Ishikawa (cell line): ENCODE data around the gene TEAD1.

Experiments used
- EGR1 ChIP-seq: IDR thresholded peaks from 2 replicates; pipeline ENCODE4 v1.6.1; 2012
- FOXM1 ChIP-seq: IDR thresholded peaks from 2 replicates; pipeline ENCODE4 v1.6.1; 2012; ENCODE audit warnings: low read depth, borderline replicate concordance
- NFIC ChIP-seq: IDR thresholded peaks from 2 replicates; pipeline ENCODE4 v1.6.1; 2012
- RAD21 ChIP-seq: IDR thresholded peaks from 2 replicates; pipeline ENCODE4 v1.6.1; 2012; ENCODE audit warnings: low read depth
- TAF1 ChIP-seq: IDR thresholded peaks from 2 replicates; pipeline ENCODE4 v1.6.1; 2012; ENCODE audit warnings: low read depth, mild to moderate bottlenecking
- TF ChIP-seq, protein P1 (sequence below): IDR thresholded peaks from 2 replicates; pipeline ENCODE4 v1.6.1; 2012

DNA sequence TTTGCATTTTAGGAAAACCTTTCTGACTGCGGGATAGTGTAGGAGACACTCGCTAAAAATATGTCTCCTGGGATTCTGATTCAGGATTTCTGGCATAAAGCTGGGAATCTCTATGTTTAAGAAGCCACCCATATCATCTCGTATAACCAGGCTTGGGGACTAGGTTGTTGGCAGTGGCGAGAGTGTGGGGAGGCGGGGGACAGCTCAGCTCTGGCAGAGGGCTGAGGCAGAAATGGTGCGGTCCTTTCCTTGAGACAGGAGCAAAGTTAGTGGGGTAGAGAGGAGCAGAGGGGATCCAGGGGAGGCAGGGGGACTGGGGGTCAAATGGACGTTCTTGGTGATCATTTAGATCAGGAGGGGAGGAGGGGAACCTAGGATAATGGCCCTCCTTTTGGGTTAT is 74.3 kb downstream of the TEAD1 start:
- no peak for TF ChIP-seq RAD21
- no peak for TF ChIP-seq TAF1
- no peak for TF ChIP-seq FOXM1
- no peak for TF ChIP-seq EGR1
- TF ChIP-seq, protein P1, sequence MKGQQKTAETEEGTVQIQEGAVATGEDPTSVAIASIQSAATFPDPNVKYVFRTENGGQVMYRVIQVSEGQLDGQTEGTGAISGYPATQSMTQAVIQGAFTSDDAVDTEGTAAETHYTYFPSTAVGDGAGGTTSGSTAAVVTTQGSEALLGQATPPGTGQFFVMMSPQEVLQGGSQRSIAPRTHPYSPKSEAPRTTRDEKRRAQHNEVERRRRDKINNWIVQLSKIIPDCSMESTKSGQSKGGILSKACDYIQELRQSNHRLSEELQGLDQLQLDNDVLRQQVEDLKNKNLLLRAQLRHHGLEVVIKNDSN: no peak
- no peak for TF ChIP-seq NFIC
